Measurements from ENCODE around the gene CD38.

- TF ChIP-seq, protein P1, sequence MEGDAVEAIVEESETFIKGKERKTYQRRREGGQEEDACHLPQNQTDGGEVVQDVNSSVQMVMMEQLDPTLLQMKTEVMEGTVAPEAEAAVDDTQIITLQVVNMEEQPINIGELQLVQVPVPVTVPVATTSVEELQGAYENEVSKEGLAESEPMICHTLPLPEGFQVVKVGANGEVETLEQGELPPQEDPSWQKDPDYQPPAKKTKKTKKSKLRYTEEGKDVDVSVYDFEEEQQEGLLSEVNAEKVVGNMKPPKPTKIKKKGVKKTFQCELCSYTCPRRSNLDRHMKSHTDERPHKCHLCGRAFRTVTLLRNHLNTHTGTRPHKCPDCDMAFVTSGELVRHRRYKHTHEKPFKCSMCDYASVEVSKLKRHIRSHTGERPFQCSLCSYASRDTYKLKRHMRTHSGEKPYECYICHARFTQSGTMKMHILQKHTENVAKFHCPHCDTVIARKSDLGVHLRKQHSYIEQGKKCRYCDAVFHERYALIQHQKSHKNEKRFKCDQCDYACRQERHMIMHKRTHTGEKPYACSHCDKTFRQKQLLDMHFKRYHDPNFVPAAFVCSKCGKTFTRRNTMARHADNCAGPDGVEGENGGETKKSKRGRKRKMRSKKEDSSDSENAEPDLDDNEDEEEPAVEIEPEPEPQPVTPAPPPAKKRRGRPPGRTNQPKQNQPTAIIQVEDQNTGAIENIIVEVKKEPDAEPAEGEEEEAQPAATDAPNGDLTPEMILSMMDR (tag by site-specific recombination; IDR thresholded peaks at IDR 0.05): no peak
- TF ChIP-seq, protein P2, sequence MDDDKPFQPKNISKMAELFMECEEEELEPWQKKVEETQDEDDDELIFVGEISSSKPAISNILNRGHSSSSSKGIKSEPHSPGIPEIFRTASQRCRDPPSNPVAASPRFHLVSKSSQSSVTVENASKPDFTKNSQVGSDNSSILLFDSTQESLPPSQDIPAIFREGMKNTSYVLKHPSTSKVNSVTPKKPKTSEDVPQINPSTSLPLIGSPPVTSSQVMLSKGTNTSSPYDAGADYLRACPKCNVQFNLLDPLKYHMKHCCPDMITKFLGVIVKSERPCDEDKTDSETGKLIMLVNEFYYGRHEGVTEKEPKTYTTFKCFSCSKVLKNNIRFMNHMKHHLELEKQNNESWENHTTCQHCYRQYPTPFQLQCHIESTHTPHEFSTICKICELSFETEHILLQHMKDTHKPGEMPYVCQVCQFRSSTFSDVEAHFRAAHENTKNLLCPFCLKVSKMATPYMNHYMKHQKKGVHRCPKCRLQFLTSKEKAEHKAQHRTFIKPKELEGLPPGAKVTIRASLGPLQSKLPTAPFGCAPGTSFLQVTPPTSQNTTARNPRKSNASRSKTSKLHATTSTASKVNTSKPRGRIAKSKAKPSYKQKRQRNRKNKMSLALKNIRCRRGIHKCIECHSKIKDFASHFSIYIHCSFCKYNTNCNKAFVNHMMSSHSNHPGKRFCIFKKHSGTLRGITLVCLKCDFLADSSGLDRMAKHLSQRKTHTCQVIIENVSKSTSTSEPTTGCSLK (tag by site-specific recombination; IDR thresholded peaks at IDR 0.05): no peak
- no peak for TF ChIP-seq ZNF792 (tag by site-specific recombination; IDR thresholded peaks at IDR 0.05)
- peak; percentile 21; the same call in 1 of the 2 replicates for TF ChIP-seq SCRT2 (tag by site-specific recombination; IDR thresholded peaks at IDR 0.05)
These were observed 12.7 kb upstream of the CD38 start for GRCh38 chr4:15765391-15765790.

Measured in HEK293 (cell line).